Ramos (cell line): ENCODE results near the gene CORO6.

Experiments used
- in situ Hi-C: fragments of 300-500 bp; cut with MboI; formaldehyde crosslinking; loops from one replicate; pipeline ENCODE4 v1.14.3; 2022; ENCODE audit warnings: low sequenced_read_pairs; ENCODE audit not compliant: unreplicated experiment

The CORO6 gene

GRCh38 chr17:29582254-29582765 is 40.4 kb downstream of the CORO6 start:
- in situ Hi-C loops = no loop called here

- in situ Hi-C loops = no loop called here
Observed at GRCh38 chr17:29581583-29582253, 41.0 kb downstream of the CORO6 start.

GRCh38 chr17:29579866-29580771 is 42.6 kb downstream of the CORO6 start:
- in situ Hi-C loops = loop anchor here (10.0 kb wide), 1 partner anchor 205 kb away; no protein-coding TSS in a partner anchor

DNA sequence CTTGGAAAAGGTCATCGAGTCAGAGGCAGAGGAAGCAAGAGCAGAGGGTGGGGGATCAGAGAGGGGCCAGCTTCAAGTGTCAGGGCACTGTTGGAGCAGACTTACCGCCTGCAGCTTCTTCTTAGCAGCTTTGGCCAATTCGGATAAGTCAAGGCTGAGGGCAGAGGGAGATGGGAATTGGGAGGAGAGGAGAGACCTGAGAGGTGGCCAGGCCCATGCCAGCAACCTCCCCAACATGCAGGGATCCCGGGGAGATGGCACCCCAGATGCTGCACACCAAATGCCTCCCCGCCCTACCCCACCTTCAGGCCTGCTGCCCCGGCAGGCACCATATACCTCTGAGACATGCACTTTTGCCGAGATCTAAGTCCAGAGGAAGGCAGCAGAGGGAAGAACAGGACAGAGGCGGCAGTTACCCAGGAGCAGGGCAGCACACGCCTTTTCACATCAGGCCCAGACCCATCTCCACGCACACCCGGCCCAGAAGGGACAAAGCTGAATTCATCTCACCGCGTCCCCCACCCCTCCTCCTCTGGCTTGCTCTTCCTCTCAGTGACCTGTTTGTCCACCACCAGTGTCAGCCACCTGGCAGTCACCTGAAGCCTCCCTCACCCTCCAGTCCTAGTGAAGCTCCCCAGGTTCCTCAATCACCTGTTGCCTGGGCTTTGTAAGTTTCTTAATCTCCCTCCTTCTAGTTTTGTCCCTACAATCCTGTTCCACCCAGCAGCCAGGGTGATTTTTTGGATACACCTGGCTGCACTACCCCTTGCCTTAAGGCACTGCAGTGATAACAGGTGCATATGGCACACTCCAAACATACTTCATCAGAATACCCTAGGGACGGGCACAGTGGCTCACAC is 43.9 kb downstream of the CORO6 start:
- in situ Hi-C loops = loop anchor here (10.0 kb wide), 1 partner anchor 206 kb away; no protein-coding TSS in a partner anchor

- in situ Hi-C loops = loop anchor here (10.0 kb wide), 1 partner anchor 207 kb away; no protein-coding TSS in a partner anchor
Observed at GRCh38 chr17:29577385-29578211, 45.1 kb downstream of the CORO6 start.

GRCh38 chr17:29577001-29577370 is 45.7 kb downstream of the CORO6 start:
- in situ Hi-C loops = loop anchor here (10.0 kb wide), 1 partner anchor 208 kb away; no protein-coding TSS in a partner anchor

- in situ Hi-C loops = loop anchor here (10.0 kb wide), 1 partner anchor 208 kb away; no protein-coding TSS in a partner anchor
Observed at GRCh38 chr17:29576214-29577000, 46.3 kb downstream of the CORO6 start.

DNA sequence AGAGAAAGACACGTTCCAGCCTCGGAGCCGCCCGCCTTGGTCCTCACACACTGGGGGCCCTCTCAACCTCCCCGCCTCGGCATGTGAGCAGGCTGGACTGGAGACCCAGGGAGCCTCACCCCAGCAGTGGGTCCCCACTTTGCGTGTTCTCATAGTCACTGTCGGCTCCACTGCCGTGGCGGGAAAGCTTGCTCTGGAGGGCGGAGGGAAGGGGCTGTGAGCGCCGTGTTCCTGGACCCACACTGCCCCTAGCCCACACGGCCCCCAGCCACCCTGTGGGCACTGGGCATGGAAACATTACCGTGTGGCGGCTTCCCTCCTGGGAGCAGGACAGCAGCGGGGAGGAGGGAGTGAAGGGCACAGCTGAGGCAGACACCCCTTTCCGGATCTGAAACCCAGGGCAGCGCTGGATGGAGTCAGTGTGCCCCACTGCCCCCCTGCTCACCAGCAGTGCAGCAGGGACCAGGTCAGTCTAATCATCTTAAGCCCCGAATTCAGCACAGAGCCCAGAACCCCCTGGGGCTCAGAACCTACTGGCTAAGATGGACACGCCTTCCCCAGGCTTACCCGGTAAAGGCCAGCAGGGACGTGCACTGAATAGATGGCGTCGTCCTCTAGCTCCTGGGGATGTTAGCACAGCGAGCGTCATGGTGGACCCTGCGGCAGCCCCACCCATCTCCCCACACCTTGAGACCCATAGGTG is 47.0 kb downstream of the CORO6 start:
- in situ Hi-C loops = loop anchor here (10.0 kb wide), 1 partner anchor 209 kb away; no protein-coding TSS in a partner anchor

GRCh38 chr17:29574732-29575510 is 47.8 kb downstream of the CORO6 start:
- in situ Hi-C loops = loop anchor here (10.0 to 25.0 kb wide), 2 partner anchors 210 to 838 kb away; partner anchors contain the start of genes NEK8, TLCD1 and TRAF4

- in situ Hi-C loops = loop anchor here (10.0 to 25.0 kb wide), 2 partner anchors 211 to 837 kb away; partner anchors contain the start of genes NEK8, TLCD1 and TRAF4
Observed at GRCh38 chr17:29573871-29574731, 48.6 kb downstream of the CORO6 start.

- in situ Hi-C loops = loop anchor here (10.0 to 25.0 kb wide), 2 partner anchors 211 to 836 kb away; partner anchors contain the start of genes NEK8, TLCD1 and TRAF4
Observed at GRCh38 chr17:29573558-29573869, 49.2 kb downstream of the CORO6 start.

- in situ Hi-C loops = loop anchor here (10.0 to 25.0 kb wide), 2 partner anchors 212 to 836 kb away; partner anchors contain the start of genes NEK8, TLCD1 and TRAF4
Observed at GRCh38 chr17:29572691-29573557, 49.8 kb downstream of the CORO6 start.

GRCh38 chr17:29571883-29572681 is 50.6 kb downstream of the CORO6 start:
- in situ Hi-C loops = loop anchor here (10.0 to 25.0 kb wide), 2 partner anchors 213 to 835 kb away; partner anchors contain the start of genes NEK8, TLCD1 and TRAF4

GRCh38 chr17:29571486-29571882 is 51.2 kb downstream of the CORO6 start:
- in situ Hi-C loops = loop anchor here (10.0 to 25.0 kb wide), 2 partner anchors 213 to 834 kb away; partner anchors contain the start of genes NEK8, TLCD1 and TRAF4
